ENCODE data around the gene CDR2L.
"Not testable (repeated sequence)": the region's sequence is repeated elsewhere in the genome, so short reads cannot be mapped to it uniquely, and the experiment has no call there.

The CDR2L gene

DNA sequence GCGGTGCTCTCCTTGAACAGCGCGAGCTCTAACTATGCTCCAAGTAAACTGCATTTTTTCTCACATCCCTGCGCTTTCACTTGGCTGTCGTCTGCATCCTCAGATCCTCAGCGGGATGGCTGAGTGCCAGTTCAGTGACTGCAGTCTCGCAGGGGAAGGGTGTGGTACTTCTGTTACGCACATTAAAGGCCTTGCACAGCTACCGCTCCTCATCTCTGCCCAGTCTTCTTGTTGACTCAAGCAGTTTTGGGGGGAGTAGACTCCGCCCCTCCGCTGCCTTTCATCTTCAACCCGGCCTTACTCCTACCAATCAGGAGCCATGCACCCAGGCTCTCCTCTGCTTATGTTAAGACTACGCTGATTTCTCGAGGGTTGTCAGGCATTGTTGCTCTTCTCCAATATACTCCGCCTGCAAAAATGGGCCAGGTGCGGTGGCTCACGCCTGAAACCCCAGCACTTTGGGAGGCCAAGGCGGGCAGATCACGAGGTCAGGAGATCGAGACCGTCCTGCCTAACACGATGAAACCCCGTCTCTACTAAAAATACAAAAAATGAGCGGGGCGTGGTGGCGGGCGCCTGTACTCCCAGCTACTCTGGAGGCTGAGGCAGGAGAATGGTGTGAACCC is 49.3 kb downstream of the CDR2L start:
- Mint-ChIP-seq H3K27me3 (peaks cover 34% of the 10 kb centered on the region), H3K4me3 (peak overlapping the region; percentile 57), H3K36me3 (peaks cover 25% of the 10 kb centered on the region), H3K27ac (peak overlapping the region; percentile 99), H3K4me1 (peaks cover 62% of the 10 kb centered on the region), H3K9me3 (no peaks in the 10 kb centered on the region)
- peak; percentile 94 for DNase-seq
- CTCF ChIA-PET = interaction anchor here (1.1 kb wide), 2 partner anchors 75 to 165 kb away, joined by 3 read pairs; no protein-coding TSS in a partner anchor

- no peak for DNase-seq
- H3K36me3 Mint-ChIP-seq = peaks cover 33% of the 10 kb centered on the region
- peaks cover 12% of the 10 kb centered on the region for H3K27me3 Mint-ChIP-seq
- H3K4me1 Mint-ChIP-seq = peaks cover 44% of the 10 kb centered on the region
- no peak overlapping the region for H3K4me3 Mint-ChIP-seq
- no peak overlapping the region for H3K27ac Mint-ChIP-seq
- no peaks in the 10 kb centered on the region for H3K9me3 Mint-ChIP-seq
- CTCF ChIA-PET = interaction anchor here (2.6 kb wide), 1 partner anchor 78 kb away, joined by 6 read pairs; no protein-coding TSS in a partner anchor
Measured at GRCh38 chr17:75039238-75039637, 51.8 kb downstream of the CDR2L start.

- Mint-ChIP-seq H3K9me3 (no peaks in the 10 kb centered on the region), H3K36me3 (peaks cover 36% of the 10 kb centered on the region), H3K4me1 (peaks cover 39% of the 10 kb centered on the region), H3K4me3 (no peak overlapping the region), H3K27me3 (no peaks in the 10 kb centered on the region), H3K27ac (no peak overlapping the region)
- DNase-seq = no peak
- CTCF ChIA-PET = interaction anchor here (1.3 to 1.6 kb wide), 2 partner anchors 16 to 18 kb away, joined by 4 read pairs; no protein-coding TSS in a partner anchor
Measured at GRCh38 chr17:75041656-75042280, 54.3 kb downstream of the CDR2L start.

DNA sequence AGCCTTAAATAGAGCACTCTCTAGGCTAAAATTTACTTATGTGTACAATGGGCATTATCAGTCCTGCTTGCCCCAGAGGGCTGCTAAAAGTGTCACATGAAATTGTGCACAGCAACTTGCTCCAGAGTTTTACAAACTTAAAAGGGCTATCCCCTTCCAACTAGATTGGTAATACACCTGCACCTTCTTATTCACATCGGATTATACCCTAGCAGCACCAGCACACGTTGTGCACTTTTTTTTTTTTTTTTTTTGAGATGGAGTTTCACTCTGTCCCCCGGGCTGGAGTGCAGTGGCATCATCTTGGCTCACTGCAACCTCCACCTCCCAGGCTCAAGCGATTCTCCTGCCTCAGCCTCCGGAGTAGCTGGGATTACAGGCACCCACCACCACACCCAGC is 56.4 kb downstream of the CDR2L start:
- H3K9me3 Mint-ChIP-seq, H3K27me3 Mint-ChIP-seq, CTCF ChIA-PET, H3K27ac Mint-ChIP-seq, H3K4me3 Mint-ChIP-seq, DNase-seq: not testable (repeated sequence)
- peaks cover 40% of the 10 kb centered on the region for H3K4me1 Mint-ChIP-seq
- peaks cover 30% of the 10 kb centered on the region for H3K36me3 Mint-ChIP-seq

GRCh38 chr17:75044716-75045115 is 57.3 kb downstream of the CDR2L start:
- peaks cover 3% of the 10 kb centered on the region for H3K27me3 Mint-ChIP-seq
- CTCF ChIA-PET = no interaction called here
- no peak overlapping the region for H3K27ac Mint-ChIP-seq
- no peak for DNase-seq
- peaks cover 46% of the 10 kb centered on the region for H3K4me1 Mint-ChIP-seq
- H3K36me3 Mint-ChIP-seq = peaks cover 26% of the 10 kb centered on the region
- H3K9me3 Mint-ChIP-seq = no peaks in the 10 kb centered on the region
- peak overlapping the region; percentile 54 for H3K4me3 Mint-ChIP-seq

DNA sequence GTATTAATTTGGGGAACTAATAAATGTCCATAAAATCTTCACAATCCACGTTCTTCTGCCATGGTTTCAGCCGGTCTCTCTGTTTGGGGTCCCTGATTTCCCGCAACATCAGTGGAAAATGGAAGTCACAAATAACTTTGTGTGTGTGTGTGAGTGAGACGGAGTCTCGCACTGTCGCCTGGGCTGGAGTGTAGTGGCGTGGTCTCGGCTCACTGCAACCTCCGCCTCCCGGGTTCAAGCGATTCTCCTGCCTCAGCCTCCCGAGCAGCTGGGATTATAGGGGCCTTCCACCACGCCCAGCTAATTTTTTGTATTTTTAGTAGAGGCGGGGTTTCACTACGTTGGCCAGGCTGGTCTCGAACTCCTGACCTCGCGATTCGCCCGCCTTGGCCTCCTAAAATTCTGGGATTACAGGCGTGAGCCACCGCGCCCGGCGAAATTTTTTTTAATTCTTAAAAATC is 58.5 kb downstream of the CDR2L start:
- peak overlapping the region; percentile 97 for H3K4me3 Mint-ChIP-seq
- peak overlapping the region; percentile 96 for H3K27ac Mint-ChIP-seq
- H3K27me3 Mint-ChIP-seq, DNase-seq, H3K9me3 Mint-ChIP-seq: not testable (repeated sequence)
- peaks cover 47% of the 10 kb centered on the region for H3K4me1 Mint-ChIP-seq
- H3K36me3 Mint-ChIP-seq = peaks cover 22% of the 10 kb centered on the region
- CTCF ChIA-PET = interaction anchor here (0.6 to 0.8 kb wide), 2 partner anchors 11 to 156 kb away, joined by 3 read pairs; no protein-coding TSS in a partner anchor

GRCh38 chr17:75046407-75047289 is 59.2 kb downstream of the CDR2L start, which contains the start of the genes ATP5PD and KCTD2:
TSS of gene ATP5PD (minus strand) at chr17:75046969. CDS start at chr17:75042650, 4,319 bp downstream.
TSS of gene KCTD2 (plus strand) at chr17:75047225. CDS start at chr17:75047251, 26 bp downstream.
- Mint-ChIP-seq H3K27ac (peak within 1 kb of the TSS; percentile 96), H3K4me1 (peaks cover 49% of the 10 kb centered on the region), H3K36me3 (peaks cover 21% of the 10 kb centered on the region), H3K4me3 (peak within 1 kb of the TSS; percentile 97), H3K27me3 (peaks cover 3% of the 10 kb centered on the region), H3K9me3 (no peaks in the 10 kb centered on the region)
- CTCF ChIA-PET = interaction anchor here (0.6 to 2.4 kb wide), 5 partner anchors 10 to 155 kb away, joined by 3 to 11 read pairs (median 3); no protein-coding TSS in a partner anchor
- peak; percentile 97 for DNase-seq

- peak overlapping the region; percentile 95 for H3K4me3 Mint-ChIP-seq
- H3K9me3 Mint-ChIP-seq = no peaks in the 10 kb centered on the region
- peak; percentile 55 for DNase-seq
- CTCF ChIA-PET = interaction anchor here (0.6 to 3.0 kb wide), 5 partner anchors 10 to 193 kb away, joined by 3 to 12 read pairs (median 4); no protein-coding TSS in a partner anchor
- H3K4me1 Mint-ChIP-seq = peaks cover 49% of the 10 kb centered on the region
- H3K27ac Mint-ChIP-seq = peak overlapping the region; percentile 89
- peaks cover 20% of the 10 kb centered on the region for H3K36me3 Mint-ChIP-seq
- peaks cover 3% of the 10 kb centered on the region for H3K27me3 Mint-ChIP-seq
Measured at GRCh38 chr17:75047398-75048098, 60.1 kb downstream of the CDR2L start.

GRCh38 chr17:75048249-75048878 is 60.9 kb downstream of the CDR2L start:
- H3K27me3 Mint-ChIP-seq = peaks cover 3% of the 10 kb centered on the region
- CTCF ChIA-PET = interaction anchor here (0.5 to 3.0 kb wide), 5 partner anchors 11 to 192 kb away, joined by 4 to 12 read pairs (median 10); no protein-coding TSS in a partner anchor
- no peaks in the 10 kb centered on the region for H3K9me3 Mint-ChIP-seq
- H3K27ac Mint-ChIP-seq = no peak overlapping the region
- no peak for DNase-seq
- H3K4me1 Mint-ChIP-seq = peaks cover 49% of the 10 kb centered on the region
- H3K36me3 Mint-ChIP-seq = peaks cover 27% of the 10 kb centered on the region
- peak overlapping the region; percentile 95 for H3K4me3 Mint-ChIP-seq

DNA sequence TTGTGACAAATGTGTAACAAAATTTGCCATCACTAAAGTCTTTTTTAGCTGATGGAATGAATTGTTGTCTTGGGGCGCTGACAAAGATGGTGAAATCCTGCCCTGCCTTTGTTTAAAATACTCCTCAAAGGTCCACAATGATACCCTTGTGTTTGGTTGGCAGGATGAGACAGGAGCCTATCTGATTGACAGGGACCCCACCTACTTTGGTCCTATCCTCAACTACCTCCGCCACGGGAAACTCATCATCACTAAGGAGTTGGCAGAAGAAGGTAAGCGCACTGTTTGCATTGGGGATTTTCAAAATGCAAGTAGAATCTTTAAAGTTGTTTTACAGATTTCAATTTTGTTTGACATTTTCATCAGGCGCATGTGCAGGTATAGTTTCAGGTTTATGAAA is 61.6 kb downstream of the CDR2L start:
- DNase-seq = no peak
- H3K27ac Mint-ChIP-seq = no peak overlapping the region

DNA sequence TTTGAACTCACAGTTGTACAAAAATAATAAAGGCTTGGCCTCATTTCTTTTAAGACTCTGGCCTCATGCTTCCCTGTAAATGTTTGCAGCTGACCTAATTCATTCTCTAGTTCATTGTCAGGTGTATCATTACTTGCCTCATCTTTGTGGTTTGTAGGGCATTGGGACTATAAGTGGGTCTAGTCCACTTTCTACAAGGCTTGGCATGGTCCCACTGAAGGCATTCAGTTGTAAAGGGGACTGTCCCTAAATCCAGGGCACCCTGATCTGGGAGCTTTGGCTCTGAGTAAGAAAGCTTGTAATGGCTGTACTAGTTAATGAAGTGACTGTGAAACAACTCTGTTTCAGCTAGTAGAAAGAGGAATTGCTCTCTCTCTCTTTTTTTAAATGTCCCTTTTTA is 62.3 kb downstream of the CDR2L start:
- H3K27ac Mint-ChIP-seq = no peak overlapping the region
- DNase-seq = no peak
- H3K4me1 Mint-ChIP-seq = peaks cover 42% of the 10 kb centered on the region
- H3K36me3 Mint-ChIP-seq = peaks cover 25% of the 10 kb centered on the region
- H3K4me3 Mint-ChIP-seq = no peak overlapping the region
- H3K27me3 Mint-ChIP-seq = peaks cover 3% of the 10 kb centered on the region
- no peaks in the 10 kb centered on the region for H3K9me3 Mint-ChIP-seq
- CTCF ChIA-PET = interaction anchor here (1.0 to 3.0 kb wide), 4 partner anchors 10 to 88 kb away, joined by 3 to 12 read pairs (median 6); no protein-coding TSS in a partner anchor

More for the DNA sequence above, 61.6 kb downstream of the CDR2L start:
- Mint-ChIP-seq H3K36me3 (peaks cover 24% of the 10 kb centered on the region), H3K27me3 (peaks cover 3% of the 10 kb centered on the region), H3K4me3 (peak overlapping the region; percentile 95), H3K4me1 (peaks cover 45% of the 10 kb centered on the region), H3K9me3 (no peaks in the 10 kb centered on the region)
- CTCF ChIA-PET = interaction anchor here (1.2 to 3.0 kb wide), 5 partner anchors 11 to 192 kb away, joined by 3 to 12 read pairs (median 10); no protein-coding TSS in a partner anchor

GRCh38 chr17:75051941-75052340 is 64.5 kb downstream of the CDR2L start:
- H3K36me3 Mint-ChIP-seq = peaks cover 32% of the 10 kb centered on the region
- CTCF ChIA-PET = interaction anchor here (1.4 kb wide), 1 partner anchor 8 kb away, joined by 4 read pairs; no protein-coding TSS in a partner anchor
- peaks cover 31% of the 10 kb centered on the region for H3K4me1 Mint-ChIP-seq

More at GRCh38 chr17:75051941-75052340, 64.5 kb downstream of the CDR2L start:
- no peaks in the 10 kb centered on the region for H3K9me3 Mint-ChIP-seq
- peaks cover 3% of the 10 kb centered on the region for H3K27me3 Mint-ChIP-seq
- H3K27ac Mint-ChIP-seq = no peak overlapping the region
- DNase-seq = no peak
- H3K4me3 Mint-ChIP-seq = no peak overlapping the region
